ENCODE results near the gene ACSM2B.
"Not testable (repeated sequence)": the region's sequence is repeated elsewhere in the genome, so short reads cannot be mapped to it uniquely, and the experiment has no call there.

The ACSM2B gene, protein sequence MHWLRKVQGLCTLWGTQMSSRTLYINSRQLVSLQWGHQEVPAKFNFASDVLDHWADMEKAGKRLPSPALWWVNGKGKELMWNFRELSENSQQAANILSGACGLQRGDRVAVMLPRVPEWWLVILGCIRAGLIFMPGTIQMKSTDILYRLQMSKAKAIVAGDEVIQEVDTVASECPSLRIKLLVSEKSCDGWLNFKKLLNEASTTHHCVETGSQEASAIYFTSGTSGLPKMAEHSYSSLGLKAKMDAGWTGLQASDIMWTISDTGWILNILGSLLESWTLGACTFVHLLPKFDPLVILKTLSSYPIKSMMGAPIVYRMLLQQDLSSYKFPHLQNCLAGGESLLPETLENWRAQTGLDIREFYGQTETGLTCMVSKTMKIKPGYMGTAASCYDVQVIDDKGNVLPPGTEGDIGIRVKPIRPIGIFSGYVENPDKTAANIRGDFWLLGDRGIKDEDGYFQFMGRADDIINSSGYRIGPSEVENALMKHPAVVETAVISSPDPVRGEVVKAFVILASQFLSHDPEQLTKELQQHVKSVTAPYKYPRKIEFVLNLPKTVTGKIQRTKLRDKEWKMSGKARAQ

DNA sequence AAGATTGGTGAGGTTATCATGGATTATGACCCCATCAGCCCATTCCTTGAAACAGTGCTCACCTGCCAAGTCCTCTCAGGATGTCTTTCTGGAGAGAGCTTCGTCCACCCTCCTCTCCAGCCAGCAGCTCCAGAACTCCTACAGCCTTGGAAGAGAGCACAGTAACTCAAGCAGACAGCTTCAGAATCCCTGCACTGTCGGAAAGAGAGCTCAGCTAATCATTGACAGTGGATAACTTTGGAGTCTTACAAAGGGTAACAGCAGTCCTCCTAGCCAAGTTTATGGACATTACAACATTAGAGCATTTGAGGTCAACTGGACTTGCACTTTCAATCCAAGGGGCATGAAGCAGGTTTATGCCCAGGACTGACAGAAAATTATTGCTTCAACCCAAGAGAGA is at the start of gene ACSM2B:
Gene ACSM2B (minus strand): TSS at position 223 of the 400 bp plus-strand sequence. CDS start 11,522 bp downstream, outside the sequence.
- DNase-seq = not testable (repeated sequence)

DNA sequence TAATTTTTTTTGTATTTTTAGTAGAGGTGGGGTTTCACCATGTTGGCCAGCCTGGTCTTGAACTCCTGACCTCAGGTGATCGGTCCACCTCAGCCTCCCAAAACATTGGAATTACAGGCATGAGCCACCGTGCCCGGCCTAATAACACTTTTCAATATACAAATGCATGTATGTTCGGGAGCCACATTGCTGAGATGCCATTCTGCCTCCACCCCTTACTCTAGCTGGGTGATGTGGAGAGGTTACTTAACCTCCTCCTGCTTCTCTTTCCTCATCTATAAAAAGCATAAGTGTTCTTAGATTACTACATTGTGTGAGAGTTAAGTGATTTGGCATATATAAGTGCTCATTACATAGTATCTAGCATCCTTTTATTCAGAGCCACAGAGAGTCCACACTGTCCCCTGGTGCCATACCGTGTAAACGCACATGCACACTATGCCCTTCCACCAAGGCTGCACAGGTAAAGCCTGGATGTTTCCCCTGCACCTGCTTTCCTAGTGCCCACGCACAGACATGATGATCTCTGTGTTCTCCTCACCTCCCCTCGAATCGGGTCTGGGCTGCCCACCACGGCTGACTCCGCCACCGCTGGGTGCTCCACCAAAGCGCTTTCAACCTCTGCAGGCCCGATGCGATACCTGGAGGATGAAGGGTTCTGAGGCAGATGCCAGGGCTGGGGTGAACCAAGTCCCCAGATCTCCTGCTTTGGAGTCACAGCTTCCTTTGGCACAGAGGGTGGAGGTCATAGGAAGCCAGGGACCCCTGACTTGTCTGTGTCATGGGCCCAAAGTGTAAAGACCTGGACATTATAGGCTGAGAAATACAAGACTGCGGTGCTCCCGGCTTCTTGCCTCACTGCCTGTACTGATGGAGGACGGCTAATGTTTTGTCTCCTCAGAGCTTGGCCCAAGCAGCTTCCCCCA is 49.0 kb upstream of the ACSM2B start:
- no peak for DNase-seq

DNA sequence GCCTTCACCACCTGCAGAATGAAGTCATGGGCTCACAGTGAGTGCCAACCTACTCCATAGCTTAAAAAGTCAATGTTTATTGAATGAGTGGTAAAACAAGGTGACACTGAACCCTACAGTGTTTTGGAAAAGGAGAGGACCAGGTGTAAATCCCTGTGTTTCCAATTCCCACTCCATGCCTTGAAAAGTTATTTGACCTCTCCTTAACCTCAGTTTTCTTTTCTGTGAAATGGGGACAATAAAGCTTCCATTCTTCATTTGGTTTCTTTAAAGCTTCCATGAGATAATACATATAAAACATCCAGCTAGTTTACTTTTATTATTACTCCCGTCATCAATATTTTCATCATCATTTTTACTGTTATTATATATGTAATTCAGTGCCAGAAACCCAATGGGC is 48.0 kb upstream of the ACSM2B start:
- no peak for DNase-seq

DNA sequence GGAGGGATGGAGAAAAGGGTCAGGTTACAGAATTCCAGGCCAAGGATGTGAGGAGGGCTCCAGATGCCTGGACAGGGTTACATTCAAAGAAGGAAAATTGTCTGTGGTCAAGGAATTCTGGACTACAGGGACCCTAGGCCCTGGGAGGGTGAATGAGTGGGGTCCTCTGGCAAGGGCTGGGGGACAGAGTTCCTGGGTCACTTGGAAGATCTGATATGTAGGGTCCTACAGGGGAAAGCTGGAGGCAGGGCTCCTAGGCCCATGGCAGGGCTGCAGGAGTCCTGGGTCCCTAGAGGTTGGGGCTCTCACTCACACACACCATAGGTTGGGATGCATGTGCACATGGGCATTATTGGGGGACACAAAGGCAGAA is 46.3 kb upstream of the ACSM2B start:
- no peak for DNase-seq

DNA sequence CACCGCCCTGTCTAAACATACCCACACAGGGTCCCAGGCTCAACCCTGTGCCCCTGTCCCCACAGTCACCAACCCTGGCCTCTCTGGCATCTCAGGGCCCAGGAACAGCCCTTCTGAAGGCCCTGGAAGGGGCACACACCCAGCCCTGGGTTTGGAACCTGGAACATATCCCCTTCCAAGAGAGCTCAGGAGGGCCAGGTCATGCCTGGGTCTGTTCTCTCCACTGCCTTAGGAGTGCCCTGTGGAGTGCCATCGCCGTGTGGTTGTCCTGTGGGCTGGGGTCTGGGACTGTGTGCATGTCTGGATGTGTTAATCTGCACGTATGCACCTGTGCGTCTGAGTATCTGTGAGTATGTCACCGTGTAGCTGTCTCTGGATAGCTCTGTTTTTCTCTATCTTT is 45.2 kb upstream of the ACSM2B start:
- no peak for DNase-seq

DNA sequence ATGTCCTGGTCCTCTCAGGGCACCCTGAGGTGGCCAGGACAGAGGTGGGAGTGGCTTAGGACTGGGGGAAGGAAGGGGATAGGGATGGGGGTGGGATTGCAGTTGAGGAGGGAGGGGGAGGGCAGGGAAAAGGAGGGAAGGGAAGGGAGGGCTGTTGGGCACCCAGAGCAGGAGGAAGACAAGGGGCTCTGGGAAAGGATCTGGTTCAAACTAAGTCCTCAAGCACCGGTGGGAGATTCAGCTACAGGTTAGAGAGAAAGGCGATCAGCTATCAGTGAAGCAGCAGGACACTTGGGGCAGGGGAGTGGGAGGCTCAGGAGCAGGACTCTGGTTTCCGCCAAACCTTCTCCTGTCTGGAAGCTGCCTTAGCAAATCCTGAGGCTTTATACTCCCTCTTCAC is 44.6 kb upstream of the ACSM2B start:
- no peak for DNase-seq

DNA sequence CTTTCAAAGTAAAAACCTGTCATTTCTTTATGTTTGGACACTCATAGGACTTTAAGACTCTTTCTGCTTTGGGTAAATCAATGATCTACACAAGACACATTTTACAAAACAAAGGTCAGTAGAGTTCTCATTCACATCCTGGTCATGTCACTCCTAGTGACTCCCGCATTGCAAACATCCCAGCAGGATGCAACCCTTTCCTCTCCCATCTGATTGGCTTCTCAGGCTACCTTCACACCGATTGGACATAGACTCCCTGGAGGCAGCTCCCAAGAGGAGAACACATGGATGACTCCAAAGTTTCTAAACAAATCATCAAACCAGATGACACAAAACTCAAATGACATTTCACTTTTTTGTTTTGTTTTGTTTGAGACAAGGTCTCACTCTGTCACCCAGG is 43.8 kb upstream of the ACSM2B start:
- no peak for DNase-seq

DNA sequence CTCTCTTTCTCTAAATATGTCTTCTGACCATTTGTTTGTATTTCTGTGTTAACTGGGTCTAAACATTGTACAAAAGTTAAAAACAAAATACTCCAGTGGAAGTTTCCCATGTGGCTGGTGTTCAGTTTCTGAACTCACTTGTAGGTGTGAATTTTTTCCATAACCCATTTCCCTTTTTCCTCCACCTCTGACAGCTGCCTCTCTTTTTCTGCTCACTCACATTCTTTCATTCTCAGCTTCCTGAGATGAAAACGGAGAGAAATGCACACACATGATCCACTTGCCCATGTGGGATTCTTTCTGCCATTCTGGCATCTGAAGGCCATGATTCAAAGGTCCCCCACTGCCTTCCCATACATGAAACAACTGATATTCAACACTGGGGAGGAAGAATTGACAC is 41.1 kb upstream of the ACSM2B start:
- no peak for DNase-seq

DNA sequence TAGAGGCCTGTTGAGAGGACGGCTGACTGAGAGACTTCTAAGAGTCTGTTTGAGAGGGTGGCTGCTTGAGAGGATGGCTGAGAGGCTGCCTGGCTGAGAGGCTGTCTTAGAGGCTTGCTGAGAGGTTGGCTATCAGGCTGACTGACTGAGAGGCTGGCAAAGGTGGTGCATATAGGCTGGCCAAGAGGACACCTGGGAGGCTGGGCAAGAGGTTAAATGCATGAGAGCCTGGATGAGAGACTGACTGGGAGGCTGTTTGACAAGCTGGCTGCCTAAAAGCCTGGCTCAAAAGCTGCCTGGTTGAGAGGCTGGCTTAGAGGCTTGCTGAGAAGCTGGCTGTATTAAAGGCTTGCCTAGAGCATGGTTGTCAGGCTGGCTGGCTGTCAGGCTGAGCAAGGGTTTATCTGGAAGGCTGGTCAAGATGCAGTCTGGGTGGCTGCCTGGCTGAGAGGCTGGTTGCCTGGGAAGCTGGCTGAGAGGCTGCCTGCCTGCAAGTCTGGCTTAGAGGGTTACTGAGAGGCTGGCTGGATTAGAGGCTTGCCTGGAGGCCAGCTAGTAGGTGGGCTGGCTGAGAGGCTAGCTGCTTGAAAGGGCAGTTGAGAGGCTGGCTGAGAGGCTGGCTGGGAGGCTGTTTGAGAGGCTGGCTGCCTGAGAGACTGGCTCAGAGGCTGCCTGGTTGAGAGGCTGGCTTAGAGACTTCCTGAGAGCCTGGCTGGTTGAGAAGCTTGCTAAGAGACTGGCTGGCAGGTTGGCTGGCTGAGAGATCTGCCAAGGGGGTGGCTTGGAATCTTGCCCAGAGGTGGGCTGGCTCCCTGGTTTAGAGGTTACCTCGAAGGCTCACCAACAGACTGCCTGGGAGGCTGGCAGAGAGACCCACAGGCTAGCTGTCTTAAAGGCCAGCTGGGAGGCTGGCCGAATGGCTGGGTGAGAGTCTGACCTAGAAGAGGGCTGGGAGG is 38.3 kb upstream of the ACSM2B start:
- no peak for DNase-seq

DNA sequence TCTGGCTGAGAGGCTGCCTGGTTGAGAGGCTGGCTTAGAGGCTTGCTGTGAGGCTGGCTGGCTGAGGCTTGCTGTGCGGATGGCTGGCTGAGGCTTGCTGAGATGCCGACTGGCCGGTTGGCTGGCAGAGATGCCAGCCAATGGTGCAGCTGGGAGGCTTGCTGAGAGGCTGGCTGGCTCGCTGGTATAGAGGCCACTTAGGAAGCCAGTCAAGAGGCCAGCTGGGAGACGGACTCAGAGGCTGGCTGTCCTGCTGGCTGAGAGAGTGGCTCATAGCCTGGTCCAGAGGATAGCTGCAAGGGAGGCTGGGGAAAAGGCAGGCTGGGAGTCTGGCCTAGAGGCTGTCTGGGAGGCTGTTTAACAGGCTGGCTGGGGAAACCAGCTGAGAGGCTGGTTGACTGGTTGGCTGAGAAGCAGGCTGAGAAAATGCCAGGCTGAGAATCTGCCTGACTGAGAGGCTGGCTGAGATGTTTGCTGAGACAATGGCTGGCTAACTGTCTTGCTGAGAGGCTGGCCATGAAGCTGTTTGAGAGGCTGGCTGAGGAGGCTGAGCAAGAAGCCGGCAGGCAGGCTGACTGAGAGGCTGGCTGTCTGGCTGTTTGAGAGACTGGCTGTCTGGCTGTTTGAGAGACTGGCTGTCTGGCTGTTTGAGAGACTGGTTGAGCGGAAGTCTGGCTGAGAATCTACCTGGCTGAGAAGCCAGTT is 37.5 kb upstream of the ACSM2B start:
- no peak for DNase-seq

DNA sequence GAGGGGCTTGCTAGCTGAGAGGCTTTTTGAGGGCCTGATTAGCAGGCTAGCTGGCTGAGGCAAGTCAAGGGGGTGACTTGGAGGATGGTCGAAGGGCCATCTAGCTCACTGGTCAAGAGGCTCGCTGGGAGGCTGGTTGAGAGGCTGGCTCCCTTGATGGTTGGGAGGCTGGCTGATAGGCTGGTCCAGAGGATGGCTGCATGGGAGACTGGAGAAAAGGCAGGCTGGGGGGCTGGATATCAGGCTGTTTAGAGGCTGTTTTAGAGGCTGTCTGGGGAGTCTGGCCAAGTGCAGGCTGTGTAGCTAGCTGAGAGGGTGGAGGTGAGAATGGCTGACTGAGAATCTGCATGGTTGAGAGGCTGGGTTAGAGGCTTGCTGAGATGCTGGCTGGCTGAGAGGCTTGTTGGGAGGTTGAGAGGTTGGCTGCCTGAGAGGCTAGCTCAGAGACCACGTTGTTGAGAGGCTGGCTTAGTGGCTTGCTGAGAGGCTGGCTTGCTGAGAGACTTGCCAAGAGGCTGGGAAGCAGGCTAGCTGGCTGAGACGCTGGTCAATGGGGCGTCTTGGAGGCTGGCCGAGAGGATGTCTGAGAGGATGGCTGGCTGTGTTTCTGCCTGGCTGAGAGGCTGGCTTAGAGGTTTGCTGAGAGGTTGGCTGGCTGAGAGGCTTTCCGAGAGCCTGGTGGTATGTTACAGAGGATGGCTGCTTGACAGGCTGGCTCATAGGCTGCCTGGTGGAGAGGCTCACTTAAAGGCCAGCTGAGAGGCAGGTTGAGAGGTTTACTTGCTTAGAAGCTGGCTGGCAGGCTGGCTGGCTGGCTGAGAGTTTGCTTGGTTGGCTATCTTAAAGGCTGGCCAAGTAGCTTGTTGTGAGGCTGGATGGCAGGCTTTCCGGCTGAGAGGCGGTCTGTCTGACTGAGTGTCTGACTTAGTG is 36.6 kb upstream of the ACSM2B start:
- no peak for DNase-seq

DNA sequence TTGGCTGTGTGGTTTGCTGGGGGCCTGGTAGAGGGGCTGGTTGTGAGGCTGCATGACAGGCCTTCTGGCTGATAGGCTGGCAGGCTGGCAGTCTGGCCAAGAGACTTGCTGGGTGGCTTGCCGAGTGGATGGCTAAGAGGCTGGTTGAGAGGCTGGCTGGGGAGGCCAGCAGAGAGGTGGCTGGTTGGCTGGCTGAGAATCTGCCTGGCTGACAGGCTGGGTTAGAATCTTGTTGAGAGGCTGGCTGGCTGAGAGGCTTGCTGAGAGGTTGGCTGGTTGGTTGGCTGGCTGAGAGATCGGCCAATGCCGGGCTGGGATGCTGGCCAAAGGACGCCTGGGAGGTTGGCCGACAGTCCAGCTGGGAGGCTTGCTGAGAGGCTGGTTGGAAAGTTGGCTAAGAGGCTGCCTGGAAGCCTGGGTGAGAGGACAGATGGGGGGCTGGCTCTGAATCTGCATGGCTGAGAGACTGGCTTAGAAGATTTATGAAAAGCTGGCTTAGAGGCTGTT is 35.9 kb upstream of the ACSM2B start:
- no peak for DNase-seq

DNA sequence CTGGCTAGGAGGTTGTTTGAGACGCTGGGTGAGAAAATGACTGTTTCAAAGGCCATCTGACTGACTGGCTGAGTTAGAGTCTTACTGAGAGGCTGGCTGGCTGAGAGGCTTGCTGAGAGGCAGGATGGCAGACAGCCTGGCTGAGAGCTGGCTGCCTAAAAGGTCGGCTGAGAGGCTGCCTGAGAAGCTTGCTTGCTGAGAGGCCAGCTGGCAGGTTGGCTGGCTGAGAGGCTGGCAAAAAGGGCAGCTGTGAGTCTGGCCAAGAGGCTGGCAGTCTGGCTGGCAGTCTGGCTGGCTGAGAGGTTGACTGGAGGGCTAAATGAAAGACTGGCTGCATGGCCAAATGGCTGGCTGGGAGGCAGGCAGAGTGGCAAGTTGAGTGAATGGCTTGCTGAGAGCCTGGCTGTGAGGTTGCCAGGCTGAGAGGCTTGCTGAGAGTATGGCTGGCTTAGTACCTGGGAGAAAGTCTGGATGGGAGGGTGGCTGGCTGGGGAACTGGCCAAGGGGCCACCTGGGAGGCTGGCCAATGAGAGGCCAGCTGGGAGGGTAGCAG is 35.3 kb upstream of the ACSM2B start:
- DNase-seq = no peak

DNA sequence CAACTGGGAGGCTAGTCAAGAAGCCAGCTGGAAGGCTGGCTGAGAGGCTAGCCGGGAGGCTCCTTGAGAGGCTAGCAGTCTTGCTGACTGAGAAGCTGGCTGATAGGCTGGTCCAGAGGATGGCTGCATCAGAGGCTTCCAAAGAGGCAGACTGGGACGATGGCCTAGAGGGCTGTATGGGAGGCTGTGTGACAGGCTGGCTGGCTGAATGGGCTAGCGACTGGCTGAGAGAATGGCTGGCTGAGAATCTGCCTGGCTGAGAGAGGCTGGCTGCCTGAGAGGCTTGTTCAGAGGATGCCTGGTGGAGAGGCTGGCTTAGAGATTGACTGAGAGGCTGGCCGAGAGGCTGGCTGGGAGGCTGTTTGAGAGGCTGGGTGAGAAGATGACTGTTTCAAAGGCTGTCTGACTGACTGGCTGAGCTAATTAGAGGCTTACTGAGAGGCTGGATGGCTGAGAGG is 34.8 kb upstream of the ACSM2B start:
- no peak for DNase-seq

DNA sequence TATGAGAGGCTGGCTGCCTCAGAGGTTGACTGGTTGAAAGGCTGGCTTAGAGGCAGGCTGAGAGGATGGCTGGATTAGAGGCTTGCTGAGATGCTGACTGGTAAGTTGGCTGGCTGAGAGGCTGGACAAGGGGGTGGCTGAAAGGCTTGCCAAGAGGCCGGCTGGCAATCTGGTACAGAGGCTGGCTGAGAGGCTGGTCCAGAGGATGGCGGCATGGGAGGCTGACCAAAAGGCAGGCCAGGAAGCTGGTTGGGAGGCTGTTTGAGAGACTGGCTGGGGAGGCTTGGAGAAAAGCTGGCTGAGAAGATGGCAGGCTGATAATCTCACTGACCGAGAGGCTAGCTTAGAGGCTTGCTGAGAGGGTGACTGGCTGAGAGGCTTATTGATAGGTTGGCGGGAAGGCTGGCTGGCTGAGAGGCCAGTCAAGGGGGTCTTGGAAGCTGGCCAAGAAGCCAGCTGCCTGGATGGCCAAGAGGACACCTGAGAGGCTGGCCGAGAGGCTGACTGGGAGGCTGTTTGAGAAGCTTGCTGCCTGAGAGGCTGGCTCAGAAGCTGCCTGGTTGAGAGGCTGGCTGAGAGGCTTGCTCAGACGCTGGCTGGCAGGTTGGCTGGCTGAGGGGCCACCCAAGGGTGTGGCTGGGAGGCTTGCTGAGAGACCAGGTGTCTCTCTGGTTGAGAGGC is 34.2 kb upstream of the ACSM2B start:
- DNase-seq = no peak

DNA sequence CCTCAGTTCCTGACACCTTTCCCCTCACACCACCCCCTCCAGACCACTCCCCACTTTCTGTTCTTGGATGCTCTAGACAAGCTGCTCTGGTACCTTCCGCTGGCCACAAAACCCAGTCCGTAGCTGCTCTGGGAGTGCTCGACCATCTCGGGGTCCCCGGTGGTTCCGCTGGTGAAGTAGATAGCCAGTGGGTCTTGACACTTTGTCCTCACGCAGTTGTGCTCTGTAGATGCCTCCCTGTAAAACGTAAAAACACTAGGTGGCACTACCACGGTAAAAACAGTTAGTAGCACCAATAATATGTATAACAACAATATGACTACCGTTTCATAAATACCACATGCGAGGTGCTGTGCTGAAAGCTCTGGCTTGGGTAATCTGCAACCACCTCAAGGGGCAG is 26.0 kb upstream of the ACSM2B start:
- DNase-seq = not testable (repeated sequence)

DNA sequence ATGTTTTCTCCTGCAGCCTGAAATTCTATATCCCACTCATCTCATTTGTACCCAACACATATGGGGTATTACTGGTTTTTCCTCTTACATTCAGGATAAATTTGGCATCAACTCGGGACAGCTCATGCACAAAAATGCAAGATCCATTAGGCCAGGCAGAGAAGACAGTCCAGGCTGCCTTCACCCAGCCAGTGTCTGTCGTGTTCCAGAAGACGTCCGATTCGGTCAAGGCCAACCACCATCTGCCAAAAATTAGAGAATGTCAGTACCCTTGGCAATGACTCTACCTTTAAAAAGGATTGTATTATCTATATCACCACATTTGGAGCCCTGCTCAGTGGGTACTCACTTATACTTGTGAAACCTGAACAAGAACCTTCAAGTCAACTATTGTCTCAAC is 23.3 kb upstream of the ACSM2B start:
- DNase-seq = not testable (repeated sequence)

DNA sequence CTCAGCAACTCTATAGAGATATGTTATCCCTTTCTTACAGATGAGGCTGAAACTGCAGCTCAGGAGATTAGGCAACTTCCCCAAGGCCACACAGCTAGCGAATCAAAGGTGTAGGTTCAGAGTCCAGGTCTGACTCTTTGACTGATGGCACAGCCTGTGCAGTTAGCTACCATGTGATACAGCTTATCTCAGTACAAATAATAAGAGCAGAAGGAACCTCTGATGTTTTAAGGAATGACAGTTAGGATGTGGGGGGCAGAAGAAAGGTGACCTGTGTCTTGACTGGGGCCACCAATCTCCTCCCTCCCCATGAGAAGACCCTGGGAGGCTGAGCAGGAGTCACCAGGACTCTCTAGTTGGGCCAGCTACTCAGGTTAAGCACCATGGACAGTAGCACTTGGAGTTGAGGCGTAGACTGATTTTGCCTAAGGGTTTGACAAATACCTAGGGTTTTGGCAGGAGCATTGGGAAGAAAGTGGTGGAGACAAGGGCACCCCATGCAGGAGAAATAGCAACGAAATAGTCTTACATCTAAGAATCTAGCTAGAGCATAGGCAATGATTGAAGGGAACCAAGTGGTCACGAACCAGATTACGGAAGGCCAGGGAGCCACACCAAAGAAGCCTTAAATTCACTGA is 22.8 kb upstream of the ACSM2B start:
- DNase-seq = no peak

DNA sequence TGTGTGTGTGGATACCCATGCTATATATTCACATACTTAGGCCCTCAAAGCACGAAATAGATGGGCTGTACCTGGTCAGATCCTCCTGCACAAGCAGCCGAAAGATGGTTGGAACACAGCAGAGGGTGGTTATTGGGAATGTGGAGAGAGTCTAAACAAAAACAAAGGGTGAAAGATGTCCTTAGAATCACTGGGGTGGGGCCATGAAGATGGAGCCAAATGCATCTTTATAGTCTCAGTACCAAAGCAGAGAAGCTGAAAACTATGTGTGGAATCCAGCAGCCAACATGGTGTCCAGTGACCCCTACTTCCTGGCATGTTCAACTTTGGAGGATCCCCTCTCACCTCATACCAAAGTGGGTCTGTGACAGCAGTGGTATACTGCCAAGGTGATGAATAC is 19.5 kb upstream of the ACSM2B start:
- not testable (repeated sequence) for DNase-seq
